Measurements from ENCODE around the gene PPIL4. TPM values are rescaled to one million over a fixed set of nuclear protein-coding genes. Genes with fewer than 3 reads are reported as not detected.

PPIL4 gene
- total and polyA plus RNA-seq, 10 of the 15 experiments (the other 5 are each of a cell fraction or from before 2014, with no cell fraction given), result 8.0 to 28.4 (median 24.3) TPM

DNA sequence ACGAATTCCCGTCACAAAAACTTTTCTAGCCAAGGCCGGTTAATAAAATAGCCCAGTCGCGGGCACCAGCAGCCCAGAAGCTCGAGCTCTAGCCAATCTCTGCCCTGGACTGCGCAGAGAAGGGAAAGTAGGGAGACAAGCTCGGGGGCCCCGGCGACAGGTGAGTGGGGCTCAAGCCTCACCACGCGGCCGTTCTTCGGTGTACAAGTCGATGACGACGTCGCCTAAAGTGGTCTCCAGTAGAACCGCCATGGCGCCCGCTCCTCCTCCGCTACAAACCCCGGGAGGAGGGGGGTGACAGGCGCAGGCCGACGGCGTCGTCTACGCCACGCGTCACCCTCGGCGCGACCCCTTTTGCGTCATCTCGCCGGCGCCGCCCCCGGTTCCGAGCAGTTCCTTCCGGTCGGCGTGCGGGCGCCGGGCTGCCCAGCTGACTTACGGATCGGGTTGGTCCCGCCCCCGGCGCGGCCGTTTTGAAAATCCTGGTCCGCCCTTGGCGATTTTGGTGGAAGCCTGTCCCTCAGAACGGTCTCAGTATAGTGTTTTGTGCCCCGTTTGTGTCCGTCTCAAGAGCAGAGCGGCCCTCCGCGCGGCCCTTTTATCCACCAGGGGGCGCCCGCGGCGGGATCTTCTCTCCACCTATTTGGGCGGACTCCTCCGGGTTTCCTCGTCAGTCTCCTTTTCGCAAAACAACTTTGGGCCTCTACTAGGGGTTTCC, at the start of gene PPIL4 (continued):
- TF ChIP-seq, protein P1, sequence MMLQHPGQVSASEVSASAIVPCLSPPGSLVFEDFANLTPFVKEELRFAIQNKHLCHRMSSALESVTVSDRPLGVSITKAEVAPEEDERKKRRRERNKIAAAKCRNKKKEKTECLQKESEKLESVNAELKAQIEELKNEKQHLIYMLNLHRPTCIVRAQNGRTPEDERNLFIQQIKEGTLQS (IDR thresholded peaks at IDR 0.05; ENCODE audit: borderline replicate concordance, extremely low read depth, low read depth, low read length), result peak; percentile 95
- TF ChIP-seq TAF1 (IDR thresholded peaks at IDR 0.05; ENCODE audit: borderline replicate concordance, low read depth, low read length) (peak; percentile 77; the same call in 1 of the 2 replicates), JUND (IDR thresholded peaks at IDR 0.05; ENCODE audit: low read depth, low read length) (no peak), KLF5 (IDR thresholded peaks at IDR 0.05; ENCODE audit: partially characterized antibody) (peak; percentile 71), MYB (IDR thresholded peaks at IDR 0.05; ENCODE audit: borderline replicate concordance, low read depth, low read length) (no peak), ETV6 (conservative IDR thresholded peaks at IDR 0.05 in 1 of 2, IDR thresholded peaks at IDR 0.05 in 1 of 2; ENCODE audit: borderline replicate concordance in 1 of 2, low read depth in 1 of 2) (0 out of 4 replicates have a peak, but pooled peaks of 1 of the 2 experiments have one; percentile 37), ASH2L (IDR thresholded peaks at IDR 0.05; ENCODE audit: borderline replicate concordance, low read depth) (0 out of 2 replicates have a peak, but pooled peaks have one; percentile 49), SRF (IDR thresholded peaks at IDR 0.05; ENCODE audit: low read depth in 2 of 2, low read length in 2 of 2) (peak; percentile 74 to 93), ZNF207 (IDR thresholded peaks at IDR 0.05; ENCODE audit: borderline replicate concordance) (peak; percentile 60; the same call in 1 of the 2 replicates), ZSCAN29 (IDR thresholded peaks at IDR 0.05) (no peak), SREBF2 (IDR thresholded peaks at IDR 0.05; ENCODE audit: low read length) (no peak), CHD2 (IDR thresholded peaks at IDR 0.05; ENCODE audit: borderline replicate concordance, low read depth, low read length) (peak; percentile 86), TARDBP (IDR thresholded peaks at IDR 0.05; ENCODE audit: borderline replicate concordance) (peak; percentile 72; the same call in 1 of the 2 replicates), JUNB (IDR thresholded peaks at IDR 0.05) (no peak), ZZZ3 (IDR thresholded peaks at IDR 0.05; ENCODE audit: control insufficient read depth, insufficient read length, low read depth) (no peak), RB1 (IDR thresholded peaks at IDR 0.05; ENCODE audit: borderline replicate concordance) (peak; percentile 79; the same call in 1 of the 2 replicates), SIX5 (IDR thresholded peaks at IDR 0.05; ENCODE audit: low read depth, low read length, severe bottlenecking) (peak; percentile 67), BCL3 (IDR thresholded peaks at IDR 0.05; ENCODE audit: borderline replicate concordance, insufficient read depth, low read depth, low read length, poor library complexity, severe bottlenecking) (peak; percentile 61), HDAC6 (IDR thresholded peaks at IDR 0.05; ENCODE audit: unreplicated experiment) (no peak), SPI1 (IDR thresholded peaks at IDR 0.05; ENCODE audit: borderline replicate concordance, insufficient read depth, low read depth, low read length) (0 out of 2 replicates have a peak, but pooled peaks have one; percentile 10), SREBF1 (IDR thresholded peaks at IDR 0.05; ENCODE audit: low read length) (no peak), MTA2 (IDR thresholded peaks at IDR 0.05; ENCODE audit: low read depth) (0 out of 2 replicates have a peak, but pooled peaks have one; percentile 9), CHD4 (IDR thresholded peaks at IDR 0.05) (no peak), GABPA (IDR thresholded peaks at IDR 0.05; ENCODE audit: low read depth) (peak; percentile 86), RELA (IDR thresholded peaks at IDR 0.05; ENCODE audit: borderline replicate concordance, partially characterized antibody) (peak; percentile 57), RUNX3 (IDR thresholded peaks at IDR 0.05; ENCODE audit: low read length) (peak; percentile 19), NR2C1 (IDR thresholded peaks at IDR 0.05) (peak; percentile 89), PAX8 (IDR thresholded peaks at IDR 0.05) (no peak)
